ENCODE results near the gene BRD3OS. TPM values are rescaled to one million over a fixed set of nuclear protein-coding genes. Genes with fewer than 3 reads are reported as not detected.

BRD3OS gene
- total RNA-seq, 1 experiment from 2014 or later = 16.2 TPM

DNA sequence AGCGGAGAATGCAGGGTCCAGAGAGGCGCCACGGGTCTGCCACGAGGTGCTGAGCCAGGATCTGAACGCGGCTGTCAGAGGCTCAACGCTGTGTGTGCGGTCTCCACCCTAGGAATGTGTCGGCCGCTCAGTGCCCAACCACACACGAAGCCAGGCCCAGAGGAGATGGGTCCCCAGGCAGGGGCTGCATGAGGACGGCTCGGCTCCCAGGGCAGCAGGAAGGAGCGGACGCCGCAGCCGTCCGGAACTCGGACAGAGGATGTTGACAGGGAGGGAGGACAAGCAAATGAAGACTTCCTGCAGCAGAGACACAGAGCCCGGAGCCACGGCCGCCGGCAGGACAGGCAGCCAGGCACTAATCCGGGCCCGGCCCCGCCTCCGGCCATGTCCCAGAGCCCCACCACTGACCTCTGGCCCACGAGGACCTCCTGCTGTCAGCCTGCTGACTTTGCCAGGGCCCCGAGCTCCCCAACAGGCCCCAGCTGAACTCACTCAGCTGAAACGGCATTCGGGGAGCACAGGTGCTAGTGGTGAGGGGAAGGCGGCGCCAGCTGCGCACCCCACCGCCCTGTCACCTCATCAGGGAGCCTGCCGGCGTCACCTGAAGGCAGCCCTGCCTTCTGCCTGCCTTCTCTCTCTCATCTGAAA is 45.9 kb upstream of the BRD3OS start:
- no peaks in the 10 kb centered on the region for H3K9me3 Mint-ChIP-seq
- CTCF ChIA-PET = interaction anchor here (0.7 kb wide), 1 partner anchor 368 kb away, joined by 3 read pairs; no protein-coding TSS in a partner anchor
- H3K4me3 Mint-ChIP-seq = no peak overlapping the region
- POLR2A ChIA-PET = no interaction called here
- no peak for ATAC-seq
- H3K27ac Mint-ChIP-seq = no peak overlapping the region; the same call in 1 of the 2 replicates
- peaks cover 13% of the 10 kb centered on the region; the same call in 1 of the 2 replicates for H3K4me1 Mint-ChIP-seq
- H3K27me3 Mint-ChIP-seq (ENCODE audit: low read depth) = no peaks in the 10 kb centered on the region
- no peaks in the 10 kb centered on the region for H3K36me3 Mint-ChIP-seq
- TF ChIP-seq, protein P1, sequence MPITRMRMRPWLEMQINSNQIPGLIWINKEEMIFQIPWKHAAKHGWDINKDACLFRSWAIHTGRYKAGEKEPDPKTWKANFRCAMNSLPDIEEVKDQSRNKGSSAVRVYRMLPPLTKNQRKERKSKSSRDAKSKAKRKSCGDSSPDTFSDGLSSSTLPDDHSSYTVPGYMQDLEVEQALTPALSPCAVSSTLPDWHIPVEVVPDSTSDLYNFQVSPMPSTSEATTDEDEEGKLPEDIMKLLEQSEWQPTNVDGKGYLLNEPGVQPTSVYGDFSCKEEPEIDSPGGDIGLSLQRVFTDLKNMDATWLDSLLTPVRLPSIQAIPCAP (CRISPR knock-in tag; IDR thresholded peaks at IDR 0.05) = no peak
- peak; percentile 50; the same call in 1 of the 2 replicates for TF ChIP-seq GABPB1 (CRISPR knock-in tag; IDR thresholded peaks at IDR 0.05)
- DNase-seq (ENCODE audit: low spot score) = peak; percentile 12

- Mint-ChIP-seq H3K9me3 (no peaks in the 10 kb centered on the region), H3K4me1 (peaks cover 8% of the 10 kb centered on the region; the same call in 1 of the 2 replicates), H3K27me3 (ENCODE audit: low read depth) (no peaks in the 10 kb centered on the region), H3K36me3 (no peaks in the 10 kb centered on the region), H3K4me3 (no peak overlapping the region), H3K27ac (peak overlapping the region; percentile 24)
- DNase-seq (ENCODE audit: low spot score) = peak; percentile 7
- ATAC-seq = no peak
- TF ChIP-seq CBFB (CRISPR knock-in tag; IDR thresholded peaks at IDR 0.05; ENCODE audit: low read depth) = no peak
- no peak for TF ChIP-seq FOXP1 (CRISPR knock-in tag; IDR thresholded peaks at IDR 0.05; ENCODE audit: borderline replicate concordance)
- TF ChIP-seq, protein P2, sequence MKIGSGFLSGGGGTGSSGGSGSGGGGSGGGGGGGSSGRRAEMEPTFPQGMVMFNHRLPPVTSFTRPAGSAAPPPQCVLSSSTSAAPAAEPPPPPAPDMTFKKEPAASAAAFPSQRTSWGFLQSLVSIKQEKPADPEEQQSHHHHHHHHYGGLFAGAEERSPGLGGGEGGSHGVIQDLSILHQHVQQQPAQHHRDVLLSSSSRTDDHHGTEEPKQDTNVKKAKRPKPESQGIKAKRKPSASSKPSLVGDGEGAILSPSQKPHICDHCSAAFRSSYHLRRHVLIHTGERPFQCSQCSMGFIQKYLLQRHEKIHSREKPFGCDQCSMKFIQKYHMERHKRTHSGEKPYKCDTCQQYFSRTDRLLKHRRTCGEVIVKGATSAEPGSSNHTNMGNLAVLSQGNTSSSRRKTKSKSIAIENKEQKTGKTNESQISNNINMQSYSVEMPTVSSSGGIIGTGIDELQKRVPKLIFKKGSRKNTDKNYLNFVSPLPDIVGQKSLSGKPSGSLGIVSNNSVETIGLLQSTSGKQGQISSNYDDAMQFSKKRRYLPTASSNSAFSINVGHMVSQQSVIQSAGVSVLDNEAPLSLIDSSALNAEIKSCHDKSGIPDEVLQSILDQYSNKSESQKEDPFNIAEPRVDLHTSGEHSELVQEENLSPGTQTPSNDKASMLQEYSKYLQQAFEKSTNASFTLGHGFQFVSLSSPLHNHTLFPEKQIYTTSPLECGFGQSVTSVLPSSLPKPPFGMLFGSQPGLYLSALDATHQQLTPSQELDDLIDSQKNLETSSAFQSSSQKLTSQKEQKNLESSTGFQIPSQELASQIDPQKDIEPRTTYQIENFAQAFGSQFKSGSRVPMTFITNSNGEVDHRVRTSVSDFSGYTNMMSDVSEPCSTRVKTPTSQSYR (CRISPR knock-in tag; IDR thresholded peaks at IDR 0.05) = no peak
- no peak for TF ChIP-seq ZNF121 (CRISPR knock-in tag; IDR thresholded peaks at IDR 0.05)
- TF ChIP-seq, protein P3, sequence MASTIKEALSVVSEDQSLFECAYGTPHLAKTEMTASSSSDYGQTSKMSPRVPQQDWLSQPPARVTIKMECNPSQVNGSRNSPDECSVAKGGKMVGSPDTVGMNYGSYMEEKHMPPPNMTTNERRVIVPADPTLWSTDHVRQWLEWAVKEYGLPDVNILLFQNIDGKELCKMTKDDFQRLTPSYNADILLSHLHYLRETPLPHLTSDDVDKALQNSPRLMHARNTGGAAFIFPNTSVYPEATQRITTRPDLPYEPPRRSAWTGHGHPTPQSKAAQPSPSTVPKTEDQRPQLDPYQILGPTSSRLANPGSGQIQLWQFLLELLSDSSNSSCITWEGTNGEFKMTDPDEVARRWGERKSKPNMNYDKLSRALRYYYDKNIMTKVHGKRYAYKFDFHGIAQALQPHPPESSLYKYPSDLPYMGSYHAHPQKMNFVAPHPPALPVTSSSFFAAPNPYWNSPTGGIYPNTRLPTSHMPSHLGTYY (CRISPR knock-in tag; IDR thresholded peaks at IDR 0.05) = no peak
- TF ChIP-seq ATF2 (CRISPR knock-in tag; IDR thresholded peaks at IDR 0.05; ENCODE audit: borderline replicate concordance, low read depth) = no peak
- POLR2A ChIA-PET = interaction anchor here (1.1 kb wide), 1 partner anchor 25 kb away, joined by 3 read pairs; no protein-coding TSS in a partner anchor
- CTCF ChIA-PET = interaction anchor here (0.6 to 1.9 kb wide), 5 partner anchors 24 to 387 kb away, joined by 3 to 6 read pairs (median 3); no protein-coding TSS in a partner anchor
Measured at GRCh38 chr9:133979921-133980863, 45.1 kb upstream of the BRD3OS start.

GRCh38 chr9:133980864-133981588 is 44.3 kb upstream of the BRD3OS start:
- ChIA-PET CTCF (interaction anchor here (0.6 to 1.9 kb wide), 4 partner anchors 25 to 388 kb away, joined by 3 to 6 read pairs (median 4); no protein-coding TSS in a partner anchor), POLR2A (interaction anchor here (1.1 kb wide), 1 partner anchor 26 kb away, joined by 3 read pairs; no protein-coding TSS in a partner anchor)
- Mint-ChIP-seq H3K27me3 (ENCODE audit: low read depth) (no peaks in the 10 kb centered on the region), H3K4me1 (peaks cover 13% of the 10 kb centered on the region), H3K9me3 (no peaks in the 10 kb centered on the region), H3K36me3 (no peaks in the 10 kb centered on the region), H3K27ac (peak overlapping the region; percentile 24), H3K4me3 (no peak overlapping the region)
- TF ChIP-seq, protein P4, sequence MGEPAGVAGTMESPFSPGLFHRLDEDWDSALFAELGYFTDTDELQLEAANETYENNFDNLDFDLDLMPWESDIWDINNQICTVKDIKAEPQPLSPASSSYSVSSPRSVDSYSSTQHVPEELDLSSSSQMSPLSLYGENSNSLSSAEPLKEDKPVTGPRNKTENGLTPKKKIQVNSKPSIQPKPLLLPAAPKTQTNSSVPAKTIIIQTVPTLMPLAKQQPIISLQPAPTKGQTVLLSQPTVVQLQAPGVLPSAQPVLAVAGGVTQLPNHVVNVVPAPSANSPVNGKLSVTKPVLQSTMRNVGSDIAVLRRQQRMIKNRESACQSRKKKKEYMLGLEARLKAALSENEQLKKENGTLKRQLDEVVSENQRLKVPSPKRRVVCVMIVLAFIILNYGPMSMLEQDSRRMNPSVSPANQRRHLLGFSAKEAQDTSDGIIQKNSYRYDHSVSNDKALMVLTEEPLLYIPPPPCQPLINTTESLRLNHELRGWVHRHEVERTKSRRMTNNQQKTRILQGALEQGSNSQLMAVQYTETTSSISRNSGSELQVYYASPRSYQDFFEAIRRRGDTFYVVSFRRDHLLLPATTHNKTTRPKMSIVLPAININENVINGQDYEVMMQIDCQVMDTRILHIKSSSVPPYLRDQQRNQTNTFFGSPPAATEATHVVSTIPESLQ (CRISPR knock-in tag; IDR thresholded peaks at IDR 0.05) = no peak
- TF ChIP-seq SP1 (CRISPR knock-in tag; conservative IDR thresholded peaks at IDR 0.05) = no peak
- no peak for TF ChIP-seq ZNF671 (CRISPR knock-in tag; IDR thresholded peaks at IDR 0.05)
- ATAC-seq (no peak), DNase-seq (ENCODE audit: low spot score) (peak; percentile 8)

Data from WTC11 (cell line).